AG04449 (cell line): ENCODE measurements around the gene SELENOH.

Experiments used
- CTCF ChIA-PET: fragments of 350-600 bp; formaldehyde crosslinking; extraction: SDS; loops from one replicate; lab custom pipeline; 2021; ENCODE audit warnings: antibody characterized with exemption; lab: Yijun Ruan, JAX
- POLR2A ChIA-PET: fragments of 400-600, 350-600 bp; formaldehyde crosslinking; extraction: SDS; loops from one replicate; lab custom pipeline; 2020; ENCODE audit warnings: antibody characterized with exemption, inconsistent platforms; lab: Yijun Ruan, JAX
- DNase-seq: peaks from one replicate; pipeline ENCODE4 v3.0.0-alpha.2; 2010; ENCODE audit warnings: low read depth, low spot score
- H3K4me3 ChIP-seq: 2 replicates; pipeline ENCODE4 v1.5.1; 2011; ENCODE audit warnings: low read depth, mild to moderate bottlenecking, control low read depth, low read length
- TF ChIP-seq, protein P1 (sequence below): IDR thresholded peaks from one replicate; pipeline ENCODE4 v1.5.1; 2011; ENCODE audit warnings: mild to moderate bottlenecking, moderate library complexity, low read length, control low read depth, inconsistent platforms; ENCODE audit not compliant: insufficient read depth; ENCODE audit errors: missing control alignments

The SELENOH gene

DNA sequence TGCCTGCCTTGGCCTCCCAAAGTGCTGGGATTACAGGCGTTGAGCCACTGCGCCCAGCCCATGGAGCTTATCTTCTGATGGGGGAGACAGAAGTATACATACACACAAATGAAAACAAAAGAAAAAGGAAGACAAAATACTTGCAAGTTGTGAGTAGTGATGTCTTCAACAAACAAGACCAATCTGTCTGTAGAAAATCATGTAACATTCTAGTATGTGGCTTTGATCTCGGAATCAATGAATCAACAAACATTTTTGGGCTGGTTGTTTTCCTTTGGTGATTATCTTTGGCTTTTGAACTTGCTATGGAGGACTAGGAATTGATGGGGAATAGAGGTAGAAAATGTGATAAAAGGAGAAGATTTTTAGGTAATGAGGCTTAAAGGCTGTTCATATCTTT is 16.9 kb downstream of the SELENOH start:
- no peak overlapping the region for H3K4me3 ChIP-seq
- TF ChIP-seq, protein P1, sequence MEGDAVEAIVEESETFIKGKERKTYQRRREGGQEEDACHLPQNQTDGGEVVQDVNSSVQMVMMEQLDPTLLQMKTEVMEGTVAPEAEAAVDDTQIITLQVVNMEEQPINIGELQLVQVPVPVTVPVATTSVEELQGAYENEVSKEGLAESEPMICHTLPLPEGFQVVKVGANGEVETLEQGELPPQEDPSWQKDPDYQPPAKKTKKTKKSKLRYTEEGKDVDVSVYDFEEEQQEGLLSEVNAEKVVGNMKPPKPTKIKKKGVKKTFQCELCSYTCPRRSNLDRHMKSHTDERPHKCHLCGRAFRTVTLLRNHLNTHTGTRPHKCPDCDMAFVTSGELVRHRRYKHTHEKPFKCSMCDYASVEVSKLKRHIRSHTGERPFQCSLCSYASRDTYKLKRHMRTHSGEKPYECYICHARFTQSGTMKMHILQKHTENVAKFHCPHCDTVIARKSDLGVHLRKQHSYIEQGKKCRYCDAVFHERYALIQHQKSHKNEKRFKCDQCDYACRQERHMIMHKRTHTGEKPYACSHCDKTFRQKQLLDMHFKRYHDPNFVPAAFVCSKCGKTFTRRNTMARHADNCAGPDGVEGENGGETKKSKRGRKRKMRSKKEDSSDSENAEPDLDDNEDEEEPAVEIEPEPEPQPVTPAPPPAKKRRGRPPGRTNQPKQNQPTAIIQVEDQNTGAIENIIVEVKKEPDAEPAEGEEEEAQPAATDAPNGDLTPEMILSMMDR = no peak
- no peak for DNase-seq
- CTCF ChIA-PET = interaction anchor here (0.7 to 16.3 kb wide), 9 partner anchors 10 to 766 kb away, joined by 3 to 315 read pairs (median 4); no protein-coding TSS in a partner anchor
- POLR2A ChIA-PET = interaction anchor here (0.8 kb wide), 1 partner anchor 18 kb away, joined by 4 read pairs; no protein-coding TSS in a partner anchor

DNA sequence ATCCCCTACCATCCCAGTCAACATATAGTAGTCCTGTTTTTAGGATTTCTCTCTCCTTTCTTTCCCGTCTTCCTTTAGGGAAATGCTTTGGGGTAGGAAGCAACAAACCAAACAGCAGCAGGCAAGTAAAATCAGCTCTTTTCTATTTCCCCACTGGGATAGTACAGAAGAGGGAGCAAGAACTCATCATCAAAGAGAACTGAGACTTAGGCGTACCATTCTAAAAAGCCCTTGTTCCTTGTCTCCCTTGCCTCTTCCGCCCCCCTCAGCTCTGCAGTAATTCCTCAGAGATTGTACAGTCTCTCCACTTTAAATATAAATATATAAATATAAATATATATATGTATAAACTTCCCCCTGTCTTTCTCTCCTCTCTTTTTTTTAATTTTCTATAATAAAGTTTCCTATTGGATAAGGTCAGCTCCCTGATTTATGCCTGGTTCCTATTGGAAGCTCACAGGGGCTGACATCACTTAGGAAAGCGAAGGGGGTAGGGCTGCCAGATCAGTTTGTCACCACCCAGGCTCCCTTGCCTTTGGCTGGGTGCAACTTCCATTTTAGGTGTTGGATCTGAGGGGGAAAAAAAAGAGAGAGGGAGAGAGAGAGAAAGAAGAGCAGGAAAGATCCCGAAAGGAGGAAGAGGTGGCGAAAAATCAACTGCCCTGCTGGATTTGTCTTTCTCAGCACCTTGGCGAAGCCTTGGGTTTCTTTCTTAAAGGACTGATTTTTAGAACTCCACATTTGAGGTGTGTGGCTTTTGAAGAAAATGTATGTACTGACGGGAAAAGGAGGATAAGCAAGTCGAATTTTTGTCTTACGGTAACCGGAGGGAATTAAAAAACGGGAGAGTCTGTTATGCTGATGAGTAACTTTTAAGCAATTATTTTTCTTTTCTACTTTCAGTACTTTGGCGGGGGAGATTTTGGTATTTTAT is 20.3 kb downstream of the SELENOH start, which contains the start of gene CTNND1:
TSS of gene CTNND1 (plus strand) at position 502 of the 934 bp plus-strand sequence. CDS start 29,677 bp downstream, outside the sequence.
- peak; percentile 90 for DNase-seq
- ChIA-PET POLR2A (interaction anchor here (0.6 to 2.5 kb wide), 8 partner anchors 14 to 365 kb away, joined by 3 to 14 read pairs (median 5); partner anchors contain the start of gene SELENOH), CTCF (interaction anchor here (0.9 to 16.3 kb wide), 11 partner anchors 10 to 762 kb away, joined by 3 to 315 read pairs (median 9); partner anchors contain the start of genes BTBD18 and SELENOH)
- TF ChIP-seq, protein P1 = no peak
- peak within 1 kb of the TSS; percentile 88 for H3K4me3 ChIP-seq

DNA sequence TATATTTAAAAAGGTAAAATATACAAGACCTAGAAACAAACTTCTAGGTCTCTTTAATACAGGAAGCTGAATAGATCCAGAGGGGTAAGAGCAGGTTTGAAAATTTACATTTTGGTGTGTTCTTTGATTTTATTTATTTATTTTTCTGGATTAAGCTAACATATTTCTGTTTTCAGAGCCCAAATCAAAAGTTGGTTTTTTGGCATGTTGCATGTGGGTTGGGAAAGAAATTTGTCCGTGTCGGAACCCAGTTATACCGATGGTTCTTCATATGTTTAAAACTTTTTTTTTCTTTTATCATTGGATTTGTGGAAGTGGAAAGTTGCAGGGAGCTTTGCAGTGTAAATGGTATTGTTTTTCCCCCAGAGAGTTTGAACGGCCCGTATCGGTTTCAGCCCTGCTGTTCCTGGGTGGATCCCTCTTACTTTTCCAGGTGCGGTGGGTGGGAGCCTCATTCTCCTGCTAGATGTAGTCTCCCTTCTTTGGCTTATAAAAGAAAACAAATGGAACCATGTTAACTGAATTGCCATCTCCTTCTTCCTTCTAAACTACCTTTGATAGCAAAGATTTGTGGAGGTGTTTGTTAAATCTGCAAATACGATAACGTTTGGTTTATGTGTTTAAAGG is 21.1 kb downstream of the SELENOH start:
- peak overlapping the region; percentile 88 for H3K4me3 ChIP-seq

DNA sequence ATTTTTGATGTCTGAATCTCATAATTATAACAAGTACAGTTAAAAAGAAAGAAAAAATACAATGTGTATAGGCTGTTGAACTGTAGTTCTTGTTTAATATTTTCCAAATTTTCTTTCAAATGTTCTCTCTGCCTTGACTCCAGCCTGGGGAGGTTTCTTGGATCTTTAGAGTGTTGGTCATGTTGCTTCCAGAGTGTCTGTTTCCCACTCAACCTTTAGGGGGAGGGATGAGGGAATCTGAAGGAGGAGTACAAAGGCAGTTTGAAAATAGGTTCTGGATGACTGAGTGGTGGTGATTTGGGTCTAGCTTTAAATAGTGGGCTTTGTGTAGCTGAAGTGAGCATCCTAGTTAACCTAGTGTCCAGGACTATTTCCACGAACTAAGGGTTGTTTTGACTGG is 22.3 kb downstream of the SELENOH start:
- TF ChIP-seq, protein P1 = peak; percentile 45
- ChIA-PET POLR2A (interaction anchor here (1.0 to 1.4 kb wide), 2 partner anchors 13 to 15 kb away, joined by 5 to 6 read pairs; no protein-coding TSS in a partner anchor), CTCF (interaction anchor here (0.7 to 16.3 kb wide), 11 partner anchors 9 to 749 kb away, joined by 3 to 315 read pairs (median 9); partner anchors contain the start of gene BTBD18)
- DNase-seq = no peak
- peak overlapping the region; percentile 88 for H3K4me3 ChIP-seq

More for the DNA sequence above, 21.1 kb downstream of the SELENOH start:
- POLR2A ChIA-PET = interaction anchor here (1.1 to 2.5 kb wide), 5 partner anchors 16 to 43 kb away, joined by 3 to 14 read pairs (median 6); partner anchors contain the start of gene SELENOH
- TF ChIP-seq, protein P1 = no peak
- CTCF ChIA-PET = interaction anchor here (1.5 to 16.3 kb wide), 8 partner anchors 10 to 42 kb away, joined by 5 to 315 read pairs (median 14); partner anchors contain the start of genes BTBD18 and SELENOH
- DNase-seq = no peak

DNA sequence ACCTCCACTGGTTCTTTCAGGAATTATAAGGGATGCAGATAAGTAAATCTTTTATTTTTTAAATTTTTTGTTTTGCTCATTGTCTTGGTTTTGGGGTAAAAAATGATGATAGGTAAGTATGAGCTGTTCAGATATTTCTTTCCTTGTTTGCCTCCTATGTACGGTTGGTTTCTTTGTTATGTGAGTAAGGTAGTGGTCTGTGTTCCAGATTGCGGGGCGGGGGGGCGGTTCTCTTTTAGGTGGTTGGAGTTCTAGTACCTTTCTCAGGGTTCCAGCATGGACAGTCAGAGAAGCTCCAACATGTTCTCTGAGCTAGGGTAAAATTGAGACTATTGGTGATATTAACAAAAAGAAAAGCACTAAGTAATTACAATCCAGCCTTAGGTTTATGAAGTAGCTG is 22.7 kb downstream of the SELENOH start:
- TF ChIP-seq, protein P1 = no peak
- H3K4me3 ChIP-seq = peak overlapping the region; percentile 88
- ChIA-PET CTCF (interaction anchor here (0.7 to 16.3 kb wide), 11 partner anchors 9 to 760 kb away, joined by 3 to 315 read pairs (median 8); partner anchors contain the start of gene BTBD18), POLR2A (interaction anchor here (0.7 to 1.4 kb wide), 3 partner anchors 9 to 14 kb away, joined by 3 to 6 read pairs (median 5); no protein-coding TSS in a partner anchor)
- no peak for DNase-seq
